HG03039 (cell line): ENCODE measurements around the gene PPP1R16B.

ENCODE experiments used
- ATAC-seq: cut with Tn5 transposase; IDR thresholded peaks from one replicate; pipeline ENCODE4 v1.9.1; 2021; ENCODE audit warnings: mild to moderate bottlenecking, moderate library complexity; ENCODE audit not compliant: unreplicated experiment

Gene PPP1R16B

DNA sequence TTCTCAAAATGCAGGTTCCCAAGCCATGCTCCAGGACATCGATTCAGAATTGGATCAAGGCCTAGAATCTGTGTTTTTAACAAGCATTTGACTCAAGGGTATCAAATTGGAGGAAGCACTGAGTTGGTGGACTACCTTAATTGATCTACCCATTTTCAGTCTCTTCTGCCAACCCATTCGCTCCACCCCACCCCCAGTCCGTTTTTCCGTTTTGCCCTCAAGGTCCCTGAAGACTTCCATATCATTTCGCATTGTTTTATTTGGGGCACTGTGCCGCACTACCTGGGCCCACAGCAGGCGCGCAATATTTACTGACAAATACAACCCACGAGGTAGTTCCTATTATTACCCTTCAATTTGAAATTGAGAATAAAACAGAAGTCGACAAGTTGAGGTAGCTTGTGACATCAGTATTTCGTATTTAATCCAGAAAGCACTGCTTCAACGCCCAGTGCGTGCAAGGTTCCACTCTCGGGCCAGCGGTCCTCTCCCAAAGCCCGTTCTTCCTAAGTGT is 156.1 kb downstream of the PPP1R16B start:
- ATAC-seq: no peak

DNA sequence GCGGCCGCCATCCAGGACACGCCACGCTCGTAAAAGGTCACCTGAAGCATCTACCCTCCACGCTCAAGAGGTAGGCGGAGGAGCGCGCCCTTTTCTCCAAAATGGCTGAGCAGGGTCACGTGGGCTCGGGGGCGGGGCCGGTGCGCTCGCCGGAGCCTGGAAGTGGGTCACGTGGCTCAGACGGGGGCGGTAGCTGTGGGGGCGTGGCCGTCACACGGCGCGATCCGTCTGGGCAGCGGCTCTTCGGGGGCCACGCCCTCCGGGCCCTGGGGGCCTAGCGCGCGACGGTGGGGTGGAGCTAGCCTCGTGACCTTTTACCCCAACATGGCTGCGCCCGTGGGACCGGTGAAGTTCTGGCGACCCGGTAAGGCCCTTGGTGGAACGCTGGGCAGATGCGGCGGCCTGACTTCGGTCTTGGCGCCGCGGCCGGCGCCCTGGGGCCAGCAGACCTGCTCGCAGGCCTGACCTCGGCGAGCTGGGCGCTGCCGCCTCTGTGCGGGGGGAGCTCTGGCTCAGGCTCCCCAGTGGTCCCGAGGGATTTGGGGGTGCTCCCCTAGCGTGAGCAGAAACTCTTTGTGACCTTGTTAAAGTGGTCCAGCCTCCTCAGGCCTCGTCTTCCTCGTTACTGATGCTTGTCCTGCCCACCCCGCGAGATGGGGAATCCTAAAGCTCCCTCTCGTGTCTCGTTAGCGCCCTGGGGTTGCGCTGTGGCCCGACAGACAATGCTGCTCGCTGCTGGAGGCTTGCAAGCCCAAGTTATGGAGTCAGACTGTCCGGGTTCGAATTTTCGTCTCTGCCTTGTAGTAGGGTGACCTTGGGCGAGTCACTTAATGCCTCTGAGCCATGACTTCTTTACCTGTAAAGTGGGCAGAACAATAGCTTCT is 156.8 kb downstream of the PPP1R16B start, which contains the start of gene DHX35:
DHX35 (plus strand) TSS at position 301 of the 884 bp plus-strand sequence; CDS start at position 325, 24 bp downstream.
- peak; percentile 94 for ATAC-seq

DNA sequence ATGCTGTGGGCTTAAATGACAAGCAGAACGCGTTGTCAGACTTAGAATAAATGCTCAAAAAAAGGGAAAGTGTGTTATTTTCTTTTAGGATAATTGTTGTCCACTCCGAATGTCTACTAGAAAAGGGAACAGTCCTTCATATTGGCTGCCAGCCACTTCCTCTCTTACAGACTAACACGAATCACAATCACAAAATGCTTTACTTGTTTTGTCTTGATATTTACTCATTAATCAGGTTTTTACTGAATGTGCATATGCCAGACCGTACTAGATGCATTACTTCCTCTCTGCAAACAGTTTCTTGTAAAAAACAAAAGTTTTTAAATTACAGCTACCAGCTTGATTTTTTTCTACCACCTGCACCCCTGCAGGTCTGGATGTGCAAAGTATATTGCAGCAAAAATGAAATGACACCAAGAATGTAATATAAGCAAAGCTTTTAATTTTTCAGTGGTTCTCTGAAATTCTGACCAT is 157.5 kb downstream of the PPP1R16B start:
- ATAC-seq: no peak

DNA sequence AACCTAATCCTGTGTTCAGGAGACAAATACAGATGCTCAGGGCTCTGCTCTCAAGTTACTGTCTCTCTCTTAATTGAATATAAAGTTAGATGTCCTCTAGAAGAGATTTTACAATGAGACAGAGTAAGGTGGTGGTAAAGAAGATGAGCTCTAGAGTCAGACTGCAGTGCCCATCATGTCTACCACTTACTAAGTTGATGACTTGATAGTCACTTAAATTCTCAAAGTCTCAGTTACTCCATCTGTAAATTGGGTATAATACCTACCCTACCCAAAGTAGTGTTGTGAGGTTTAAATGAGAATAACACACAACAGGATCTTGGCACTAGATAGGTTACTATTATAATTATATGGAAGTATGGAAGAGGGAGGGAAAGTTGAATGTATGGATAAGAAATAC is 158.2 kb downstream of the PPP1R16B start:
- ATAC-seq: no peak

DNA sequence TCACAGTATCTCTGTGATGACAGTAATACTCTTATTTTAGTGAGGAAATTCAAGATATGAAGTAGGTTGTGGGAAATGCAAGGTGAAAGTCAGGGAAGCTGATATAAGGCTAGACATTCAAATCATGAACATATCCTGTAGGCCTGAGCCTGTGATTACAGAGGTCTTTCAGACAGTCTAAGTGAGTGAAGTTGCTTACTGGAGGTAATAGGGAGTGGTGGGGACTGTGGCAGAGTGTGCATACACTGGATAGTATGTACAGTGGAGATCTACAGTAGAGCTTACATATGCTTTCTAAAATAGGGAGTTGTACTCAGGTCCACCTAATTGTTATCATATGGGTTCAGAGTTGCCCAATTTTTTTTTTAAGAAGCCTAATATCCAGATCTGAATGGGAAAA is 159.8 kb downstream of the PPP1R16B start:
- ATAC-seq: no peak

DNA sequence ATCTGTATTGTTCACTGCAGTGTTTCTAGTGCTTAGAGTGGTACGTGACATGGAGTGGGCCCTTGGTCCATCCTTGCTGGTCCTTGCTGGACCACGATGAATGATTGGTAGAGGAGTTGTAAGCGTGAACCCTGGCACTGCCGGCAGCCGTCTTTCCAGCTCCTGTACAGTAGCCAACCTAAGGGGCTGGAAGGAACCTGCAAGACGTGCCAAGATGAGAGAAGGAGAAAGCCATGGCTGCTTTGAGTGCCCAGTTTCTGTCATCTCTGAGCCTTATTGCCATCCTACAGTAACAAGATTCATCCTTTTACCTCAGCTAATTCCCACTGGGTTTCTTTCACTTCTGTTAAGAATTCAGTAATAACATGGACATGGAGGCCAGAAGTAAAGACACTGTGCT is 162.6 kb downstream of the PPP1R16B start:
- no peak for ATAC-seq

DNA sequence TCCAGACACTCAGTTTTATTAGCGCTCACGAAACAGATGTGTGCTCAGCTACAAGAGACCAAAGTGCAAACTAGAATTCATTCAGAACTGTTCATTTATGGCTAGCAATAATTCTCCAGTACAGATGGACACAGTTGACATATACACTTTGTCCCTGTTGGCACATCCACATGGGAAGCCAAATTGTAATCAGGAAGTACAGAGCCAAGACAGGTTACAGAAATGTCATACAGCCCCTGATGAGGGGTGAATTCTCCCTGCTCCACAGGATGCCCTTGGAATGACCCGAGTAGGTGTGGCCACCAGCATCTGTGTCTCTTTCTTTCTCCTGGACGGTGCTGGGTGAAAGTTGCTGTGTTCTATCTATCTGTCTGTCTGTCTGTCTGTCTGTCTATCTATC is 164.2 kb downstream of the PPP1R16B start:
- no peak for ATAC-seq

DNA sequence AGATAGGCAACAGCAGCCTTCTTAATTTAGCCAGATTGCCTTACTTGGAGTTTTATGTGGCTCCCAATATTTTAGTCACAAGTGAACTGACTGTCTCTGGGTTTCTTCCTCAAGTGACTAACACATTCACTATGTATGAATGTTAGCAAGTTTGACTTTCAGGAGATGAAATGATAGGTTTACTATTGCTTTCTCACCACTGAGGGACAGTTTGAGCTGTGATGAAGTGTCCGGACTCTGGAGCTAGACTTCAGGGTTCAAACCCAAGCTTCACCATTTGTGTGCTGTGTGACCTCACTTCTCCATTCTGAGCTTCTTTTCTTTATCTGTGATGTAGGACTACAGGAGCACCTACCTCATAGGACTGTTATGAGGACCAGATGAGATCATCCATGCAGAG is 164.8 kb downstream of the PPP1R16B start:
- ATAC-seq: no peak
